ENCODE data around the gene ZHX3. TPM values are rescaled to one million over a fixed set of nuclear protein-coding genes. Genes with fewer than 3 reads are reported as not detected.

The ZHX3 gene
- total RNA-seq, 2 donors from 2014 or later = 19.9 to 25.6 TPM

DNA sequence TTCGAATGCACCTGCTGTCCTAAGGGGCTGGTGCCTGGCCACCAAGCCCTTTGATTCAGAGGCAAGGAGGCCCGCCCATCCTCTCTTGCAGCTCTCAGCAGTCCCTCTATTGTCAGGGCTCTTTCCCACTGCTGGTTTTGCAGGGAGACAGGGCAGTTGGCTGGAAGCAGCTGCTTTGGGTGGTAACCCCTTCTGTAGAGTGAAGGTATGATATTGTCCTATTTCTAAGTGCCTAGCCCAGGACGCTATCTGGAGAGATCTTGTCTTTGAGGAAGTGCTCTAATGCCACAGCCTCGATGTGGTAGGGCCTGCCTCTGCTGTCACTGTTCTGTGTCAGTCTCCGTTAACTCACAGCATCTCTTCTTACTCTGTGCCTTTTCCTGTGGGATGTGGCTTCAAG, 174.6 kb downstream of the ZHX3 start:
- TF ChIP-seq, protein P1, sequence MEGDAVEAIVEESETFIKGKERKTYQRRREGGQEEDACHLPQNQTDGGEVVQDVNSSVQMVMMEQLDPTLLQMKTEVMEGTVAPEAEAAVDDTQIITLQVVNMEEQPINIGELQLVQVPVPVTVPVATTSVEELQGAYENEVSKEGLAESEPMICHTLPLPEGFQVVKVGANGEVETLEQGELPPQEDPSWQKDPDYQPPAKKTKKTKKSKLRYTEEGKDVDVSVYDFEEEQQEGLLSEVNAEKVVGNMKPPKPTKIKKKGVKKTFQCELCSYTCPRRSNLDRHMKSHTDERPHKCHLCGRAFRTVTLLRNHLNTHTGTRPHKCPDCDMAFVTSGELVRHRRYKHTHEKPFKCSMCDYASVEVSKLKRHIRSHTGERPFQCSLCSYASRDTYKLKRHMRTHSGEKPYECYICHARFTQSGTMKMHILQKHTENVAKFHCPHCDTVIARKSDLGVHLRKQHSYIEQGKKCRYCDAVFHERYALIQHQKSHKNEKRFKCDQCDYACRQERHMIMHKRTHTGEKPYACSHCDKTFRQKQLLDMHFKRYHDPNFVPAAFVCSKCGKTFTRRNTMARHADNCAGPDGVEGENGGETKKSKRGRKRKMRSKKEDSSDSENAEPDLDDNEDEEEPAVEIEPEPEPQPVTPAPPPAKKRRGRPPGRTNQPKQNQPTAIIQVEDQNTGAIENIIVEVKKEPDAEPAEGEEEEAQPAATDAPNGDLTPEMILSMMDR (IDR thresholded peaks at IDR 0.05) = no peak
- Histone ChIP-seq H3K9me3 (no peaks in the 10 kb centered on the region), H3K27me3 (no peaks in the 10 kb centered on the region), H3K4me3 (no peak overlapping the region), H3K27ac (no peak overlapping the region), H3K36me3 (no peaks in the 10 kb centered on the region), H3K4me1 (no peaks in the 10 kb centered on the region), H3K9ac (ENCODE audit: low read depth in 2 of 2, low read length in 2 of 2) (no peak overlapping the region)
- DNase-seq = no peak
- intact Hi-C loops (cut with DNase I) = no loop called here

DNA sequence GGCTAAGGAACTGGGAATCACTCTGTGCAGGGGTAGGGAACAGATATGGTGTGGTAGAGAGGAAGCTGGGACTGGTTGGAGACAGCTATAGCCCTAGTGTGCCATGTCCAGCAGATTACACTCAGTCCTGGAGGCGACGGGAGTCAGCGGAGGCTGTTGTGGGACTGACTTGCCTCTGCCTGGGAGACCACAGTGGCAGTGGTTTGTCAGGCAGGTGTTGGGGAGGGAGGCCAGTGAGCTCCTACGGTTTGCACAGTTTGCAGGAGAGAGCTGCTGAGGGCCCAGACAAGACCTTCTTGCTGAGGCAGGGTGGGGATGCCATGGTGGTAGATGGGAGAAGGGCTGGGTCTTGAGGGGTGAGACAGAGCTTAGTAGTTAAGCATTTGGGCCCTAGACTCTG, 175.3 kb downstream of the ZHX3 start:
- TF ChIP-seq, protein P1 (IDR thresholded peaks at IDR 0.05) = no peak
- intact Hi-C loops (cut with DNase I) = no loop called here
- H3K9me3 ChIP-seq = no peaks in the 10 kb centered on the region
- H3K4me1 ChIP-seq = no peaks in the 10 kb centered on the region
- no peaks in the 10 kb centered on the region for H3K27me3 ChIP-seq
- no peak overlapping the region for H3K4me3 ChIP-seq
- no peak overlapping the region for H3K9ac ChIP-seq (ENCODE audit: low read depth in 2 of 2, low read length in 2 of 2)
- DNase-seq = no peak
- peak overlapping the region; percentile 24 for H3K27ac ChIP-seq
- no peaks in the 10 kb centered on the region for H3K36me3 ChIP-seq

DNA sequence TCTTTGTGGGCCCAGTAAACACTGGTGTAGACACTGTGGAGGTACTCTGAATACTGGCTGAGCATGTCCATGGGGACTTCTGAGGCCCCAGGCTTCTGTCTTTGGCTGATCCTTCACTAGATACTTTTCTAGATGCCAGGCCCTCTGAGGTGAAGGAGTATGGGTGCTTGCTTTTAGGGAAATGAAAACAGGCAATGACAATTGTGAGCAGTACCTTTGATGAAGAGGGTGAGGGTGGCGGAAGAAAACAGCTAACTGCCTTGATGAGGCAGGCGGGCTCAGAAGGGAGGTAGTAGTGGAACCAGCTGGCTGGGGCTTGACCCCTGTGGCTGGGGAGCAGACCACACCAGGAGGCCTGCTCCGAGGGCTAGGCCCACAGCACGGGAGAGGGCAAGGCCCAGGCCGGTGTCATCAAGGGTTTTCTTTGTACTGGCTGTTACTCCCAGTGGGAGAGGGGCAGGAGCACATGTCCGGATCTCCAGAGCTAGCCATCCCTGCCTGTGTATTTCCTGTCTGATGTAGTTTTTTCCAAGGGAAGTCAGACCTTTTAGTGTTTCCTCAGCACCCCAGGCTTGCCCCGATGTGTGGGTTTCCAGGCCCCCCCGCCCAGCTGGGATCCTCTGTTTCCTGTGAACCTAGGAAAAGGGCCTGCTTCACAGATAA, 176.2 kb downstream of the ZHX3 start:
- H3K36me3 ChIP-seq = no peaks in the 10 kb centered on the region
- no peak for DNase-seq
- H3K27me3 ChIP-seq = no peaks in the 10 kb centered on the region
- H3K4me3 ChIP-seq = no peak overlapping the region
- no peaks in the 10 kb centered on the region for H3K9me3 ChIP-seq
- intact Hi-C loops (cut with DNase I) = no loop called here
- no peaks in the 10 kb centered on the region for H3K4me1 ChIP-seq
- peak overlapping the region in 1 of 2 donors; percentile 38 for H3K9ac ChIP-seq (ENCODE audit: low read depth in 2 of 2, low read length in 2 of 2)
- TF ChIP-seq, protein P1 (IDR thresholded peaks at IDR 0.05) = no peak
- peak overlapping the region; percentile 24 for H3K27ac ChIP-seq

DNA sequence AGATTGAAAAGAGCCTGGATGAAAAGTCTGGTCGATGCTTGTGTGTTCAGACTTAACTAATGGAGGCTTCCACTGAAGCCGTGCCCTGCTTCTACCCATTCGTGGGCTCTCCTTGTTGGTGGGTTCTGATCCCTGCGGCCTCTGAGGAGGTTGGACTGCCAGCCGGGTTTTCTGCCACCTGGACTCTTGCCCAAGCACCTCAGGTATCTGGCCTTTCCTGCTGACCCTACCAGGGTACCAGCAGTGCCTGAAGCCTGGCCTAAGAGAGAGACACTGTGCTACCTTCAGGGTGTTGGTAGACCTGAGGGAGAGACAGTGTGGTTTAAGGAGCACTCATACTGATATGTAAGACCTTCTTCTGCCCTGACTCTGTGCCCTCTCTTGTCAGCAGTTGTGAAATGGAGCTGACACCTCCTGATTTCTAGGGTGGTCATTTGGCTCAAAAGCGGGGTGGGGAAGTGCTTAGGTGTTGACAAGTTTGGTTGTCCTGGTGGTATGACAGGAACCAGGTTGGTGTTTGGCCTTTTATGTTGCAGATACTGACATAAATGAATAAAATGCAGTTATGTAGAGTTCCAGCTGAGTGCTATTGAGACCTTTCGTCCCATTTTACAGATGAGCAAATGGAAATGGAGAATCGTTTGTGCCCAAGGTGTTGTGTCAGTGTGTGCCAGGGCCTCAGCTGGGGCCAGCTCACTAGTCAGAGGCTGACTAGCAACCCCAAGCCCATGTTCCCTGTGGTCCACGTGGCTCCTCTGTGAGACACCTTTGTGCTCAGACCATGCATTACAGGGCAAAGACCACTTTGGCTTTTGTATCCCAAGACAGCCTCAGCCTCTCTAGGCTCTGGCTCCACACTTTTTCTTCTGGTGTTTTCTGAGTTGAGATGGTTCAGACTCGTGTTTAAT, 177.1 kb downstream of the ZHX3 start:
- Histone ChIP-seq H3K4me1 (no peaks in the 10 kb centered on the region), H3K27me3 (no peaks in the 10 kb centered on the region), H3K4me3 (no peak overlapping the region), H3K9ac (ENCODE audit: low read depth in 2 of 2, low read length in 2 of 2) (peak overlapping the region in 1 of 2 donors; percentile 38), H3K27ac (peak overlapping the region; percentile 19), H3K36me3 (no peaks in the 10 kb centered on the region), H3K9me3 (no peaks in the 10 kb centered on the region)
- no peak for DNase-seq
- intact Hi-C loops (cut with DNase I) = no loop called here
- TF ChIP-seq, protein P1 (IDR thresholded peaks at IDR 0.05) = no peak

DNA sequence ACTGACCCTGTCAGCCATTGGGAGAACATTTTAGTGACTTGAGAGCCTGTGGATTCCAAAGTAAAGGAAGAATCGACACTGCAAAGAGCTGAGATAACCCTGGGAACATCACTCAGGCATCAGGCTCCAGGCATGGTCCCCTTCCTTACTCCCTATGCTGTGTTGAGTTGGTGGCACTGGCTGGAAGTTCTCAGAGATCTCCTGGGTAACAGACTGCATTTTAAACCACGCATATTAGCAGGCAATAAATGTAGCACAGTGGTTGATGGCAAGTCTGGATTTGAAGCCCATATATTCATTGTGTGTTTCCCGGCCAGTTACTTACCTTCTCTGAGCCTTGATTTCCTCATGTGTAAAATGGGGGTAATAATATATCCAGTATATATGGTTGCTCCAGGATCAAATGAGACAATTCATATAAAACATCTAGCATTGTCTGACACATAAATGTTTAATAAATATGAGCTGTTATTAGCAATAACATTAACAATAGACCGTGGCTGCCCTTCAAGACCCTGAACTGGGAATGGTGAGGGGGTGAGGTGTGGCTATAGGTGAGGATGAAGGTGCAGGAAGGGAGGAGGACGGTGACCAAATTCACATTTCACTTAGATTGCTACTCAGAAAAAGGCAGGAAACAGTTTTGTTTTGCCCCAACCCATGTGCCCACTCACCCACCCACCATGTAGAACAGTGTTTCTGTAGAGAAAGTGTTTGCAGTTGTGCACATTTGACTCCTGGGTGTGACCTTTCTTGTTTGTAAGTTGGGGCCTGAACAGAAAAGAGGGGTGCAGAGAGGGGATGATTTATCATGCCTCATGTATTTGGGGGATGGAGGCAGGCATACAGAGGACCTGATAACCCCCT, 178.1 kb downstream of the ZHX3 start:
- DNase-seq = no peak
- peak overlapping the region; percentile 87 for H3K4me3 ChIP-seq

More for the DNA sequence above, 178.1 kb downstream of the ZHX3 start:
- intact Hi-C loops (cut with DNase I) = no loop called here
- Histone ChIP-seq H3K9ac (ENCODE audit: low read depth in 2 of 2, low read length in 2 of 2) (peak overlapping the region; percentile 54 to 85), H3K9me3 (no peaks in the 10 kb centered on the region), H3K27me3 (no peaks in the 10 kb centered on the region), H3K4me1 (no peaks in the 10 kb centered on the region), H3K27ac (no peak overlapping the region), H3K36me3 (no peaks in the 10 kb centered on the region)
- TF ChIP-seq, protein P1 (IDR thresholded peaks at IDR 0.05) = no peak

All from colonic mucosa (tissue), 4 donors.